Stimulated activated CD8-positive, alpha-beta memory T cell treated with anti-CD3 and anti-CD28 coated beads, Interleukin-4, amount 100 ng/mL, for 48 hours (primary cell): ENCODE measurements around the gene NAALADL2.
"Not testable (repeated sequence)": the region's sequence is repeated elsewhere in the genome, so short reads cannot be mapped to it uniquely, and the experiment has no call there.

Experiments
- DNase-seq: peaks from one replicate; pipeline ENCODE4 v3.0.0-alpha.2; 2020

The NAALADL2 gene

DNA sequence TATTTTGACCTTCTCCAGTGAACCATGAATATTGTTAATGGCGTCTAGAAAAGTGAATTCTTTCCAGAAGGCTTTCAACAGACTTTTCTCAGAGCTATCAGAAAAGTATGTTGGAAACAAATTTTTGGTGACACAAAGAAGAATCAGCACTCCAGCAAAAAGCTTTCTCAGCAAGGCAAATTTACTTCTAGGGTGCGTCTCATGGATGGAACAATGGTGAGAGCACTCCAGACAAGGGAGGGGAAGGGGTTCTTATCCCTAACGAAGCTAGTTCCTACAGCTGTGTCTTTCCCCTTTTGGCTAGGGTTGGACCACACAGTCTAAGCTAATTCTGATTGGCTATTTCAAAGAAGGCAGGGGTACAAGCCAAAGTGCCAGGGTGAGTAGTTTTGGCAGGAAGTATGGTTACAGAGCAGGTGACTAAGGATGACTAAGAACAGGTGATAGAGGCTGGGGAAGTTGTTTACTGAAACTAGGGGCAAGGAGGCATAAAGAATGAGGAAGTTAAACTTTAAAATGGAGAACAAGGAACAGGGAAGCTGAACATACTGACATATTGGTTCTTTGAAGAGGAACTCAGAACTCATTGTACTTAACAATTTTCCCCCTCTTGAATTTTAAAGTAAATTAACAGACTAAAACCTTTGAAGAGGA, 959.8 kb downstream of the NAALADL2 start:
- no peak for DNase-seq

GRCh38 chr3:175822766-175823491, 963.8 kb downstream of the NAALADL2 start:
- DNase-seq: not testable (repeated sequence)

DNA sequence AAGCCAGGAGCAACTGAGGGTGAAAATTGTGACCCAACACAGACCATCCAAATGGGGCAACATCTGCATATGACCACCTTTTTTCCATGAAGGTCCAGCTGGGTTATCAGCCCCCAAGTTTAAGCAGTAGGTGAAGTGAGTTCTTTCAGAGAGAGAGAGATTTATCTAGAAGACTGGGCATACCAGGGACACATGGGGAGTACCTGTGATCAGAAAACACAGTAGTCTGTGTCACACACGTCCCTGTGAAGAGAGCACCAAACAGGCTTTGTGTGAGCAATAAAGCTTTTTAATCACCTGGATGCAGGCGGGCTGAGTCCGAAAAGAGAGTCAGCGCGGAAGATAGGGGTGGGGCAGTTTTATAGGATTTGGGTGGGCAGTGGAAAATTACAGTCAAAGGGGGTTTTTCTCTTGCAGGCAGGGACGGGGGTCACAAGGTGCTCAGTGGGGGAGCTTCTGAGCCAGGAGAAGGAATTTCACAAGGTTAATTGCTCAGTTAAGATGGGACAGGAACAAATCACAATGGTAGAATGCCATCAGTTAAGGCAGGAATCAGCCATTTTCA, 966.0 kb downstream of the NAALADL2 start:
- DNase-seq: not testable (repeated sequence)

- DNase-seq: no peak
Observed at GRCh38 chr3:175826759-175827158, 967.6 kb downstream of the NAALADL2 start.

DNA sequence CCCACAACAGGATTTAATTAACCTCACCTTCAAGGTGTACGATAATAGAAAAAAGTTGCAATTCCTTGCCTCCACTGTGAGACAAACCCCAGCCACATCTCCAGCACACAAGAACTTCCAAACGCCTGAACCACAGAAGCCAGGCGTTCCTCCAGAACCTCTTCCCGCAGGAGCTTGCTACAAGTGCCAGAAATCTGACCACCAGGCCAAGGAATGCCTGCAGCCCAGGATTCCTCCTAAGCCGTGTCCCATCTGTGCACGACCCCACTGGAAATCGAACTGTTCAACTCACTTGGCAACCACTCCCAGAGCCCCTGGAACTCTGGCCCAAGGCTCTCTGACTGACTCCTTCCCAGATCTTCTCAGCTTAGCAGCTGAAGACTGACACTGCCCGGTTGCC, 970.7 kb downstream of the NAALADL2 start:
- DNase-seq: not testable (repeated sequence)

- not testable (repeated sequence) for DNase-seq
Observed at GRCh38 chr3:175835763-175836162, 976.6 kb downstream of the NAALADL2 start.

GRCh38 chr3:175836617-175837016, 977.5 kb downstream of the NAALADL2 start:
- no peak for DNase-seq

DNA sequence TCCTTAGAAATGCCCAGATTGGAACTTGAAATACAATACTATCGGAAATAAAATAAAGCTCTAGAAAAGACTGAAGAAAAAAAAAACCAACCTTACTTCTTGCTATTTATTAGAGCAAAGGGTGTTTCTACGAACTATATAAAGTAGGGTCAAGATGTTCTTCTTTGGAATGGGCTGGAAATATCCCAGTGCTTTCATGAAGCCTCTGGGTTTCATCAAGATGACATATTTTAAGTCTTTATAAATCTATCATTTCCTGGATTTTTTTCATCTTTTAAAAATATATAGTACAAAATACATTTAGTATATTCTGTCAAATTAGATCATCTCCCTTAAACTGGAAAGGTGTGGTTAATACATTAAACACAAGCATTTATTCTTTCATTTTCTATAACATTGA, 978.8 kb downstream of the NAALADL2 start:
- no peak for DNase-seq

DNA sequence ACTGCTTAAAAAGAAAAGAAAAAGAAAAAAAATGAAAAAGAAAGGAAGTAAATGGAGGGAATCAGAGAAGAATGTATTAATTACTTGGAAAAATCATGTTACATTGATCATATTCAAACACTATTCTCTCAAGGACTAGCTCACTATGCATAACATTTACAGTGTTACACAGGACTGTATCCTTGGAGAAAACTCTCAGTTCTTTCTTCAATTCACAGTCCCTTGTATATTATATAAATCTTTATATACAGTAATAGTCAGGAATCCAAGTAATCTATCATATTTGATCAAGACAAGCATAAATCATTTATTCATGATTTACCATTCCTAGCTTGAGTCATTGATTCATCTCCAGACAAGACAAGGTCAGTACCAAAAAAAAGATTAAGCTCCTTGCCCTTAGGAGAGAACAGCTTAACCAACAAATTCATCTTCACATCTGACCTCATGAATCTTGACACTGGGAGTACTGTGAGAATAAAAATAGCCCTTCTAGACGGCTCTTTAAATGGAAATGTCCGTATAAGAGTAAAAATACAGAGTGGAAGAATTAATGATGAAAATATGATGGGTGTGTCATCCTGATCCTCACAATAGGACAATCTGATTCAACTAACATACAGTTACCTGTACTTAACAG, 980.4 kb downstream of the NAALADL2 start:
- DNase-seq: no peak

GRCh38 chr3:175851541-175851940, 992.4 kb downstream of the NAALADL2 start:
- DNase-seq: no peak

GRCh38 chr3:175852560-175852959, 993.4 kb downstream of the NAALADL2 start:
- no peak for DNase-seq

DNA sequence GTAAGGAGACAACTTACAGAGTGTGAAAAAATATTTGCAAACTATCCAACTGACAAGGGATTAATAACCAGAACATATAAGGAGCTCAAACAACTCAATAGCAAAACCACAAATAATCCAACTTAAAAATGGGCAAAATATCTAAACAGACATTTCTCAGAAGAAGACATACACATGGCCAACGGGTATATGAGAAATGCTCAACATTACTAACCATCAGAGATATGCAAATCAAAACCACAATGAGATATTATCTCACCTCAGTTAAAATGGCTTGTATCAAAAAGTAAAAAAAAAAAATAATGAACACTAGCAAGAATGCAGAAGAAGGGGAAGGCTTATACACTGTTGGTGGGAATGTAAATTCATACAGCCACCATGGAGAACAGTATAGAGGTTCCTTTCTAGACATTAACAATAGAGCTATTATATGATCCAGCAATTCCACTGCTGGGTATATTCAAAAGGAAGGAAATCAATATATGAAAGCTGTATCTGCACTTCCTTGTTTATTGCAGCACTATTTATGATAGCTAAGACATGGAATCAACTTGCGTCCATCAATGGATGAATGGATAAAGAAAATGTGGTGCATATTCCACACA, 998.6 kb downstream of the NAALADL2 start:
- DNase-seq: no peak
